Measurements from ENCODE around the gene AQP7. TPM values are rescaled to one million over a fixed set of nuclear protein-coding genes. Genes with fewer than 3 reads are reported as not detected.

Gene AQP7
- polyA plus RNA-seq, 1 of the 3 experiments (the other 2 are of a cell fraction), result 0.05 TPM

- Histone ChIP-seq H3K27ac (ENCODE audit: low read depth in 2 of 2, low read length in 1 of 2) (no peak overlapping the region), H2AFZ (ENCODE audit: low read depth) (no peak overlapping the region), H3K27me3 (ENCODE audit: insufficient read depth) (peaks cover 4% of the 10 kb centered on the region; the same call in 1 of the 2 replicates), H3K9ac (no peak overlapping the region), H3K4me1 (ENCODE audit: control insufficient read depth in 1 of 2, insufficient read depth in 2 of 2, low read depth in 1 of 2, low read length in 1 of 2) (no peaks in the 10 kb centered on the region), H3K4me3 (ENCODE audit: low read depth in 2 of 2, low read length in 1 of 2) (no peak overlapping the region), H3K36me3 (replicated peaks in 1 of 2; ENCODE audit: control insufficient read depth in 1 of 2, insufficient read depth in 2 of 2, low read length in 1 of 2) (no peaks in the 10 kb centered on the region), H3K79me2 (ENCODE audit: insufficient read depth) (no peaks in the 10 kb centered on the region), H3F3A (replicated peaks; ENCODE audit: insufficient read depth) (no peaks in the 10 kb centered on the region), H3K9me2 (no peaks in the 10 kb centered on the region), H3K9me3 (no peaks in the 10 kb centered on the region), H4K20me1 (ENCODE audit: insufficient read depth) (no peaks in the 10 kb centered on the region), H3K4me2 (no peak overlapping the region)
- POLR2A ChIA-PET, result no interaction called here
- 72% methylated on average over 13 of the region's 16 CpGs for WGBS (ENCODE audit: low lambda C conversion rate)
- no peak for TF ChIP-seq FOSL2 (IDR thresholded peaks at IDR 0.05; ENCODE audit: borderline replicate concordance, low read depth)
- TF ChIP-seq JUND (IDR thresholded peaks at IDR 0.05), result no peak
- TF ChIP-seq ZBTB33 (IDR thresholded peaks at IDR 0.05; ENCODE audit: borderline replicate concordance, low read depth), result no peak
- no peak for TF ChIP-seq TEAD4 (IDR thresholded peaks at IDR 0.05; ENCODE audit: borderline replicate concordance, insufficient read depth)
- no peak for TF ChIP-seq MXI1 (IDR thresholded peaks at IDR 0.05; ENCODE audit: low read depth, low read length)
- CTCF ChIA-PET, result interaction anchor here (1.3 to 3.8 kb wide), 5 partner anchors 13 to 59 kb away, joined by 3 to 13 read pairs (median 9); partner anchors contain the start of gene AQP3
- no peak for DNase-seq
These were observed 32.1 kb upstream of the AQP7 start for GRCh38 chr9:33434317-33435105.

GRCh38 chr9:33433871-33434270 is 31.5 kb upstream of the AQP7 start:
- Histone ChIP-seq H3K79me2 (ENCODE audit: insufficient read depth) (no peaks in the 10 kb centered on the region), H3K9ac (no peak overlapping the region)
- CTCF ChIA-PET, result interaction anchor here (1.2 to 2.9 kb wide), 5 partner anchors 14 to 59 kb away, joined by 3 to 13 read pairs (median 4); partner anchors contain the start of gene AQP3

More at GRCh38 chr9:33433871-33434270, 31.5 kb upstream of the AQP7 start:
- H3K4me2 ChIP-seq, result no peak overlapping the region
- H3K27ac ChIP-seq (ENCODE audit: low read depth in 2 of 2, low read length in 1 of 2), result no peak overlapping the region
- no peak overlapping the region for H3K4me3 ChIP-seq (ENCODE audit: low read depth in 2 of 2, low read length in 1 of 2)
- no peaks in the 10 kb centered on the region for H3F3A ChIP-seq (replicated peaks; ENCODE audit: insufficient read depth)
- H3K36me3 ChIP-seq (replicated peaks in 1 of 2; ENCODE audit: control insufficient read depth in 1 of 2, insufficient read depth in 2 of 2, low read length in 1 of 2), result no peaks in the 10 kb centered on the region
- TF ChIP-seq FOXJ3 (CRISPR knock-in tag; IDR thresholded peaks at IDR 0.05) (no peak), JUND (IDR thresholded peaks at IDR 0.05) (no peak), FOXM1 (IDR thresholded peaks at IDR 0.05; ENCODE audit: low read depth) (no peak), NRF1 (IDR thresholded peaks at IDR 0.05; ENCODE audit: low read depth, low read length) (no peak), TCF12 (IDR thresholded peaks at IDR 0.05) (no peak), NFIC (IDR thresholded peaks at IDR 0.05; ENCODE audit: borderline replicate concordance) (no peak), MAX (IDR thresholded peaks at IDR 0.05; ENCODE audit: low read depth) (no peak)
- DNase-seq, result no peak
- WGBS (ENCODE audit: low lambda C conversion rate), result 87% methylated on average over 8 of the region's 8 CpGs
- peaks cover 4% of the 10 kb centered on the region; the same call in 1 of the 2 replicates for H3K27me3 ChIP-seq (ENCODE audit: insufficient read depth)
- H3K9me2 ChIP-seq, result no peaks in the 10 kb centered on the region
- POLR2A ChIA-PET, result no interaction called here
- H3K9me3 ChIP-seq, result no peaks in the 10 kb centered on the region
- H3K4me1 ChIP-seq (ENCODE audit: control insufficient read depth in 1 of 2, insufficient read depth in 2 of 2, low read depth in 1 of 2, low read length in 1 of 2), result no peaks in the 10 kb centered on the region
- H2AFZ ChIP-seq (ENCODE audit: low read depth), result no peak overlapping the region
- no peaks in the 10 kb centered on the region for H4K20me1 ChIP-seq (ENCODE audit: insufficient read depth)

All from SK-N-SH (cell line).